HepG2 (cell line): ENCODE data around the gene FBLIM1. TPM values are rescaled to one million over a fixed set of nuclear protein-coding genes. Genes with fewer than 3 reads are reported as not detected.

Experiments
- CBX1 ChIP-seq: IDR thresholded peaks from one replicate; pipeline ENCODE4 v1.6.1; 2016; ENCODE audit warnings: antibody characterized with exemption, low read depth
- DPF2 ChIP-seq: sonication (generic); formaldehyde crosslinking; IDR thresholded peaks from 2 replicates; pipeline ENCODE4 v1.4.0; 2020; ENCODE audit warnings: mild to moderate bottlenecking, low read depth, missing genetic modification reagents, borderline replicate concordance
- GABPA ChIP-seq, 2 experiments: IDR thresholded peaks; 2 replicates each; pipeline ENCODE4 v1.6.1; 2011 to 2016; ENCODE audit warnings: low read depth in 2 of 2, low read length in 1 of 2, missing biosample characterization in 1 of 2, missing genetic modification characterization in 1 of 2
- GATAD1 ChIP-seq: IDR thresholded peaks from 2 replicates; pipeline ENCODE4 v1.6.1; 2016; ENCODE audit warnings: missing genetic modification reagents, missing compliant biosample characterization
- HNF4A ChIP-seq: sonication (generic); formaldehyde crosslinking; IDR thresholded peaks from 2 replicates; pipeline ENCODE4 v1.4.0; 2020; ENCODE audit warnings: missing genetic modification reagents
- KLF13 ChIP-seq: sonication (generic); formaldehyde crosslinking; IDR thresholded peaks from 2 replicates; pipeline ENCODE4 v1.4.0; 2020; ENCODE audit warnings: mild to moderate bottlenecking, missing genetic modification reagents
- MAFG ChIP-seq: sonication (generic); formaldehyde crosslinking; IDR thresholded peaks from 2 replicates; pipeline ENCODE4 v1.5.1; 2020; ENCODE audit warnings: mild to moderate bottlenecking, missing genetic modification reagents
- MTA1 ChIP-seq: sonication (generic); formaldehyde crosslinking; IDR thresholded peaks from 2 replicates; pipeline ENCODE4 v1.4.0; 2020; ENCODE audit warnings: missing genetic modification reagents, mild to moderate bottlenecking, borderline replicate concordance
- NCOA2 ChIP-seq: sonication (generic); formaldehyde crosslinking; IDR thresholded peaks from 2 replicates; pipeline ENCODE4 v1.8.0; 2022; ENCODE audit warnings: inconsistent platforms
- RARA ChIP-seq: IDR thresholded peaks from 2 replicates; pipeline ENCODE4 v1.6.1; 2016; ENCODE audit warnings: missing genetic modification reagents, missing compliant biosample characterization
- SATB2 ChIP-seq: sonication (generic); formaldehyde crosslinking; IDR thresholded peaks from 2 replicates; pipeline ENCODE4 v1.5.0; 2020; ENCODE audit warnings: missing genetic modification reagents
- SP1 ChIP-seq, 2 experiments: fragments of 450-650 bp in 1 of 2; sonication (generic) in 1 of 2; formaldehyde crosslinking in 1 of 2; IDR thresholded peaks; 2 replicates each; pipeline versions ENCODE4 v1.4.0 to v1.6.1; 2016 to 2020; ENCODE audit warnings: missing genetic modification reagents in 1 of 2
- TFAP4 ChIP-seq: sonication (generic); IDR thresholded peaks from 2 replicates; pipeline ENCODE4 v1.6.1; 2016; ENCODE audit warnings: low read depth, borderline replicate concordance
- TIGD3 ChIP-seq: sonication (generic); formaldehyde crosslinking; IDR thresholded peaks from 2 replicates; pipeline ENCODE4 v1.5.1; 2020; ENCODE audit warnings: mild to moderate bottlenecking, missing genetic modification reagents, borderline replicate concordance
- ZNF367 ChIP-seq: sonication (generic); formaldehyde crosslinking; IDR thresholded peaks from 2 replicates; pipeline ENCODE4 v1.4.0; 2020; ENCODE audit warnings: missing genetic modification reagents, borderline replicate concordance
- ZNF605 ChIP-seq: sonication (generic); formaldehyde crosslinking; IDR thresholded peaks from 2 replicates; pipeline ENCODE4 v1.8.0; 2022; ENCODE audit warnings: mild to moderate bottlenecking, missing genetic modification reagents
- ZNF782 ChIP-seq: sonication (generic); formaldehyde crosslinking; IDR thresholded peaks from 2 replicates; pipeline ENCODE4 v1.4.0; 2020; ENCODE audit warnings: missing genetic modification reagents, mild to moderate bottlenecking, borderline replicate concordance
- polyA plus RNA-seq, 8 experiments: library from polyadenylated mRNA; depleted of rRNA in 3 of 8; stranded (reverse) in 7 of 8; unstranded in 1 of 8; fragments of >200 nt; fragmentation: Illumina TruSeq in 4 of 8; extraction: Trizol in 4 of 8; gene quantifications; 2 replicates each; pipeline versions ENCODE4 v1.2.1 to v1.2.3, GENCODE V29; 2011 to 2016; ENCODE audit warnings: low read depth in 4 of 8, missing spikeins in 1 of 8, mixed read lengths in 1 of 8; ENCODE audit not compliant: insufficient read depth in 1 of 8
- total RNA-seq, 5 experiments: library from RNA; depleted of rRNA; stranded (reverse); fragments of >200 nt; fragmentation: Illumina TruSeq; extraction: Trizol; gene quantifications; 2 replicates each; pipeline ENCODE4 v1.2.3, GENCODE V29; 2016; ENCODE audit warnings: low read depth in 1 of 5
- TF ChIP-seq, protein P1 (sequence below): sonication (generic); formaldehyde crosslinking; IDR thresholded peaks from 2 replicates; pipeline ENCODE4 v1.5.1; 2020; ENCODE audit warnings: missing genetic modification reagents, mild to moderate bottlenecking, borderline replicate concordance
- TF ChIP-seq, protein P2 (sequence below): sonication (generic); formaldehyde crosslinking; IDR thresholded peaks from 2 replicates; pipeline ENCODE4 v1.5.1; 2020; ENCODE audit warnings: missing genetic modification reagents, mild to moderate bottlenecking, borderline replicate concordance
- TF ChIP-seq, protein P3 (sequence below): sonication (generic); formaldehyde crosslinking; IDR thresholded peaks from 2 replicates; pipeline ENCODE4 v1.5.1; 2020; ENCODE audit warnings: mild to moderate bottlenecking, missing genetic modification reagents

FBLIM1 gene
- total and polyA plus RNA-seq, 2 of the 13 experiments (the other 11 are each of a cell fraction or from before 2014, with no cell fraction given) = 10.6 to 23.0 TPM

GRCh38 chr1:15799928-15800835, 41.6 kb downstream of the FBLIM1 start (continued):
- TF ChIP-seq SP1 (IDR thresholded peaks at IDR 0.05) (no peak), SP1 (CRISPR knock-in tag; IDR thresholded peaks at IDR 0.05) (0 out of 2 replicates have a peak, but pooled peaks have one; percentile 38), HNF4A (peak; percentile 95), GABPA (IDR thresholded peaks at IDR 0.05; ENCODE audit: low read depth, low read length) (no peak), GABPA (CRISPR knock-in tag; IDR thresholded peaks at IDR 0.05; ENCODE audit: low read depth) (peak; percentile 64), CBX1 (peak; percentile 22), KLF13 (CRISPR knock-in tag) (no peak), SATB2 (CRISPR knock-in tag) (no peak), MTA1 (peak; percentile 62; the same call in 1 of the 2 replicates), ZNF605 (peak; percentile 86), ZNF367 (CRISPR knock-in tag) (no peak), ZNF782 (no peak; the same call in 1 of the 2 replicates), GATAD1 (CRISPR knock-in tag) (peak; percentile 63), TFAP4 (peak; percentile 64; the same call in 1 of the 2 replicates), NCOA2 (CRISPR knock-in tag) (peak; percentile 75; the same call in 1 of the 2 replicates), RARA (peak; percentile 94), MAFG (CRISPR knock-in tag) (no peak), TIGD3 (no peak), DPF2 (peak; percentile 94)
- TF ChIP-seq, protein P1, sequence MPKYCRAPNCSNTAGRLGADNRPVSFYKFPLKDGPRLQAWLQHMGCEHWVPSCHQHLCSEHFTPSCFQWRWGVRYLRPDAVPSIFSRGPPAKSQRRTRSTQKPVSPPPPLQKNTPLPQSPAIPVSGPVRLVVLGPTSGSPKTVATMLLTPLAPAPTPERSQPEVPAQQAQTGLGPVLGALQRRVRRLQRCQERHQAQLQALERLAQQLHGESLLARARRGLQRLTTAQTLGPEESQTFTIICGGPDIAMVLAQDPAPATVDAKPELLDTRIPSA (CRISPR knock-in tag) = no peak
- TF ChIP-seq, protein P2, sequence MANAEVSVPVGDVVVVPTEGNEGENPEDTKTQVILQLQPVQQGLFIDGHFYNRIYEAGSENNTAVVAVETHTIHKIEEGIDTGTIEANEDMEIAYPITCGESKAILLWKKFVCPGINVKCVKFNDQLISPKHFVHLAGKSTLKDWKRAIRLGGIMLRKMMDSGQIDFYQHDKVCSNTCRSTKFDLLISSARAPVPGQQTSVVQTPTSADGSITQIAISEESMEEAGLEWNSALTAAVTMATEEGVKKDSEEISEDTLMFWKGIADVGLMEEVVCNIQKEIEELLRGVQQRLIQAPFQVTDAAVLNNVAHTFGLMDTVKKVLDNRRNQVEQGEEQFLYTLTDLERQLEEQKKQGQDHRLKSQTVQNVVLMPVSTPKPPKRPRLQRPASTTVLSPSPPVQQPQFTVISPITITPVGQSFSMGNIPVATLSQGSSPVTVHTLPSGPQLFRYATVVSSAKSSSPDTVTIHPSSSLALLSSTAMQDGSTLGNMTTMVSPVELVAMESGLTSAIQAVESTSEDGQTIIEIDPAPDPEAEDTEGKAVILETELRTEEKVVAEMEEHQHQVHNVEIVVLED (CRISPR knock-in tag) = peak; percentile 44; the same call in 1 of the 2 replicates
- TF ChIP-seq, protein P3, sequence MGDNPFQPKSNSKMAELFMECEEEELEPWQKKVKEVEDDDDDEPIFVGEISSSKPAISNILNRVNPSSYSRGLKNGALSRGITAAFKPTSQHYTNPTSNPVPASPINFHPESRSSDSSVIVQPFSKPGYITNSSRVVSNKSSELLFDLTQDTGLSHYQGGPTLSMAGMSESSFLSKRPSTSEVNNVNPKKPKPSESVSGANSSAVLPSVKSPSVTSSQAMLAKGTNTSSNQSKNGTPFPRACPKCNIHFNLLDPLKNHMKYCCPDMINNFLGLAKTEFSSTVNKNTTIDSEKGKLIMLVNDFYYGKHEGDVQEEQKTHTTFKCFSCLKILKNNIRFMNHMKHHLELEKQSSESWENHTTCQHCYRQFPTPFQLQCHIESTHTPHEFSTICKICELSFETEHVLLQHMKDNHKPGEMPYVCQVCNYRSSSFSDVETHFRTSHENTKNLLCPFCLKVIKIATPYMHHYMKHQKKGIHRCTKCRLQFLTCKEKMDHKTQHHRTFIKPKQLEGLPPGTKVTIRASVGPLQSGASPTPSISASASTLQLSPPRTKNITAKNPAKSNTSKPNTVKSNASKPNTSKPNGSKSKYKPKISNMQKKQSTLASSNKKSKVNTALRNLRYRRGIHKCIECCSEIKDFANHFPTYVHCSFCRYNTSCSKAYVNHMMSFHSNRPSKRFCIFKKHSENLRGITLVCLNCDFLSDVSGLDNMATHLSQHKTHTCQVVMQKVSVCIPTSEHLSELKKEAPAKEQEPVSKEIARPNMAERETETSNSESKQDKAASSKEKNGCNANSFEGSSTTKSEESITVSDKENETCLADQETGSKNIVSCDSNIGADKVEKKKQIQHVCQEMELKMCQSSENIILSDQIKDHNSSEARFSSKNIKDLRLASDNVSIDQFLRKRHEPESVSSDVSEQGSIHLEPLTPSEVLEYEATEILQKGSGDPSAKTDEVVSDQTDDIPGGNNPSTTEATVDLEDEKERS (CRISPR knock-in tag) = no peak
